Transverse colon (tissue), 4 donors: ENCODE data around the gene CLASRP. TPM values are rescaled to one million over a fixed set of nuclear protein-coding genes. Genes with fewer than 3 reads are reported as not detected.

Experiments
- DNase-seq: peaks from one replicate; pipeline ENCODE4 v3.0.0-alpha.2; 2019
- H3K27ac ChIP-seq, 4 donors: fragments of 200-600 bp; sonication (generic); 2 replicates each; pipeline ENCODE4 v1.5.1; 2016 to 2018; ENCODE audit warnings: inconsistent platforms in 4 of 4
- H3K27me3 ChIP-seq: fragments of 200-600 bp; sonication (generic); 2 replicates; pipeline ENCODE4 v1.5.1; 2017; ENCODE audit warnings: inconsistent platforms
- H3K36me3 ChIP-seq, 4 donors: fragments of 200-600 bp; sonication (generic); 2 replicates each; pipeline ENCODE4 v1.5.1; 2017 to 2019; ENCODE audit warnings: inconsistent platforms in 4 of 4
- H3K4me1 ChIP-seq, 4 donors: fragments of 200-600 bp; sonication (generic); 2 replicates each; pipeline ENCODE4 v1.5.1; 2017 to 2020; ENCODE audit warnings: inconsistent platforms in 4 of 4
- H3K4me3 ChIP-seq, 4 donors: fragments of 200-600 bp; sonication (generic); 1 replicate in 1 of 4; 2 replicates in 3 of 4; pipeline versions ENCODE4 v1.5.1 to v1.6.1; 2017 to 2019; ENCODE audit warnings: inconsistent platforms in 4 of 4
- H3K9me3 ChIP-seq, 2 donors: fragments of 200-600 bp; sonication (generic); 2 replicates each; pipeline ENCODE4 v1.5.1; 2017 to 2019; ENCODE audit warnings: inconsistent platforms in 2 of 2
- CTCF ChIP-seq, 5 experiments: fragments of 200-600 bp in 3 of 5; fragments of 450-650 bp in 2 of 5; sonication (generic) in 3 of 5; IDR thresholded peaks; 1 replicate in 2 of 5; 2 replicates in 3 of 5; pipeline ENCODE4 v1.5.1; 2016 to 2017; ENCODE audit warnings: antibody characterized with exemption in 5 of 5, inconsistent platforms in 3 of 5, mild to moderate bottlenecking in 2 of 5, moderate library complexity in 1 of 5
- EP300 ChIP-seq: sonication (generic); formaldehyde crosslinking; IDR thresholded peaks from one replicate; pipeline ENCODE4 v1.6.1; 2017; ENCODE audit warnings: antibody characterized with exemption, low read depth
- POLR2A ChIP-seq: fragments of 450-650 bp; IDR thresholded peaks from one replicate; pipeline ENCODE4 v1.6.1; 2016; ENCODE audit warnings: antibody characterized with exemption, mild to moderate bottlenecking, moderate library complexity
- POLR2AphosphoS5 ChIP-seq, 3 donors: sonication (generic); formaldehyde crosslinking; IDR thresholded peaks; one replicate each; pipeline ENCODE4 v1.6.1; 2016; ENCODE audit warnings: antibody characterized with exemption in 3 of 3
- WGBS, 2 donors: methylation state at CpG; one replicate each; pipeline ENCODE4 v1.1.5; 2018; ENCODE audit warnings: low coverage in 1 of 2; 5-methylcytosine and 5-hydroxymethylcytosine counted together
- in situ Hi-C, 4 donors: fragments of 200-750 bp; cut with MboI; loops; one replicate each; pipeline versions ENCODE4 v1.15.0 to v1.15.1; 2017; ENCODE audit warnings: low sequenced_read_pairs in 3 of 4, low pct_ligation_motif_present in 1 of 4, low pct_unique_long_range_greater_than_20kb in 1 of 4
- intact Hi-C: fragments of 100-400 bp; cut with DNase I; formaldehyde crosslinking; loops from one replicate; pipeline ENCODE4 v1.15.1; 2023; ENCODE audit warnings: low total_unique reads
- total RNA-seq, 4 donors: library from RNA; depleted of rRNA; stranded (reverse); fragments of >200 nt; gene quantifications; one replicate each; pipeline ENCODE4 v1.1.0, GENCODE V29; 2016

The CLASRP gene
- total RNA-seq, 4 donors from 2014 or later, result 82.6 to 382 (median 100) TPM

- in situ Hi-C loops (no loop called here), intact Hi-C loops (no loop called here)
- no peak for TF ChIP-seq POLR2AphosphoS5 (IDR thresholded peaks at IDR 0.05)
- no peak for TF ChIP-seq POLR2A
- no peak for TF ChIP-seq EP300
- TF ChIP-seq CTCF (IDR thresholded peaks at IDR 0.05), result no peak
- no peak overlapping the region for H3K4me3 ChIP-seq
- peaks cover 0 to 42% (median 25%) of the 10 kb centered on the region in 4 donors for H3K4me1 ChIP-seq
- WGBS, 2 donors, result 69 to 91% methylated on average over 3 to 9 of the region's 9 CpGs
- H3K27me3 ChIP-seq, result no peaks in the 10 kb centered on the region
- H3K9me3 ChIP-seq, result no peaks in the 10 kb centered on the region
- no peak for DNase-seq
- peak overlapping the region in 1 of 4 donors; percentile 93 for H3K27ac ChIP-seq
- peaks cover 0 to 8% (median 0%) of the 10 kb centered on the region in 4 donors for H3K36me3 ChIP-seq
These were observed 29.1 kb upstream of the CLASRP start for GRCh38 chr19:45009625-45010255.

DNA sequence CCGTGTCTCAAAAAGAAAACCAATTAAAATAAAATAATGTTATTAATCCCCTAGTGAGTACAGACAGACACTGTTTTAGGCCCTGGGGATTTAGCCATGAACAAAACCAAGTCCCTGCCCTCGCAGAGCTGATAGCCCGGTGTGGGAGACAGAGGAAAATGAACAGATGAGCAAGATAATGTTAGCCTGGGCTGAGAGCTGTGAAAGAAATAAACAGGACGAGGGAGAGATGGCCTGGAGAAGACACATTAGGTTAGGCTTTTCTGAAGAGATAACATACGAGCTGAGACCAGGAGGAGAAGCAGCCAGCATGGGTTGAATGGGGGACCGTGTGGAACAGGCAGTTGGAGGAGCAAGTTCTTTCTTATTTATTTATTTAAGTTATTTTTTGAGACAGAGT lies 28.5 kb upstream of the CLASRP start:
- intact Hi-C loops, result no loop called here
- Histone ChIP-seq H3K4me3 (no peak overlapping the region), H3K27ac (no peak overlapping the region), H3K9me3 (no peaks in the 10 kb centered on the region), H3K27me3 (no peaks in the 10 kb centered on the region), H3K4me1 (peaks cover 0 to 37% (median 23%) of the 10 kb centered on the region in 4 donors), H3K36me3 (peaks cover 0 to 8% (median 0%) of the 10 kb centered on the region in 4 donors)
- in situ Hi-C loops, result no loop called here
- DNase-seq, result no peak
- no peak for TF ChIP-seq EP300
- TF ChIP-seq POLR2A, result no peak
- WGBS, 2 donors, result 70 to 73% methylated on average over 5 to 6 of the region's 6 CpGs

DNA sequence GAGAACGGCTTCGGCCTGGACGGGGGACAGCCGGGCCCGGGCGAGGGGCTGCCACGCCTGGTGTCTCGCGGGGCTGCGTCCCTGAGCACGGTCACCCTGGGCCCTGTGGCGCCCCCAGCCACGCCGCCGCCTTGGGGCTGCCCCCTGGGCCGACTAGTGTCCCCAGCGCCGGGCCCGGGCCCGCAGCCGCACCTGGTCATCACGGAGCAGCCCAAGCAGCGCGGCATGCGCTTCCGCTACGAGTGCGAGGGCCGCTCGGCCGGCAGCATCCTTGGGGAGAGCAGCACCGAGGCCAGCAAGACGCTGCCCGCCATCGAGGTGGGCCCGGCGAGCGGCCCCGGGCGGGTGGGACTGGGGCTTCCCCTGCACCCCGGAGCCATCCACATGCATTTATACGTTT lies 26.9 kb upstream of the CLASRP start:
- Histone ChIP-seq H3K4me1 (peaks cover 0 to 23% (median 15%) of the 10 kb centered on the region in 4 donors), H3K4me3 (no peak overlapping the region), H3K27ac (no peak overlapping the region), H3K36me3 (peaks cover 0 to 8% (median 0%) of the 10 kb centered on the region in 4 donors), H3K27me3 (no peaks in the 10 kb centered on the region), H3K9me3 (no peaks in the 10 kb centered on the region)
- 97% methylated on average over 5 to 35 of the region's 42 CpGs for WGBS, 2 donors
- intact Hi-C loops (no loop called here), in situ Hi-C loops (no loop called here)
- DNase-seq, result no peak
- TF ChIP-seq POLR2A (no peak), POLR2AphosphoS5 (IDR thresholded peaks at IDR 0.05) (no peak), CTCF (IDR thresholded peaks at IDR 0.05) (no peak), EP300 (no peak)

DNA sequence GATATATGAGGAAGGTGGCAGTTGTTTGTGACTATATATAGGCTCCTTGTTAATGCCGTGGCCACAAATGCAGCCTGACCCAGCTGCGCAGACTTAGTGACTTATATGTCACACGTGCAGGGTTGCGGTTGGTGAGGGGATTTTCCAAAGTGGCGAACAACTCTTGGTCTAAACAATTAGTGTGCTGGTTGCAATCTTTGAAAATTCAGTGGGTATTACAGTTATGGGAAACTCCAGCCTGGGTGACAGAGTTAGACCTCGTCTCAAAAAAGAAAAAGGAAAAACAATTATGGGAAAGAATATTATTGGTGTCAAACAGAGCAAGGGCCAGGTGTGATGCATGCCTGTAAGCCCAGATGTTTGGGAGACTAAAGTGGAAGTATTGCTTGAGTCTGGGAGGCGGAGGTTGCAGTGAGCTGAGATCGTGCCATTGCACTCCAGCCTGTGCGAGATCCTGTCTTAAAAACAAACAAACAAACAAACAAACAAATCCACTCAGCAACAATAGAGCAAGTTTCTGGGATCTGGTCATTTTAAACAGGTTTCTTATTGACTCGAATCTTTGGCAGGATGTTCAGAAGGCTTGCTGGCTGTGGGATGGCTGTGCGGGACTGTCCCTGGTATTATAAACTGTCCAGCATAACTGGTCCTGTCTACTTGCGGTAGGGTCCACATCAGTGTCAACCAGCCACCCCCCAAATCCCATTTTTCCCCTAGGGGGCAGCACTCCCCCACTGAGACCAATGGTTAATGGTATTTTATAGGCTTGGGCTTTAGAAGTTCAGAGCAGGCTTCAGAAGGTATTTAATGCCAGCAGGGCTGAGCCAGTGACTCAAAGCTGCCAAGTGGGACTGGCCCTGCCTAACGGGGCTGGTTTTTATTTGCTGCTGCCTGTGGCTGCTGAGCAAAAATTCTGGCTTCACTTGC lies 22.2 kb upstream of the CLASRP start:
- H3K27me3 ChIP-seq, result no peaks in the 10 kb centered on the region
- peaks cover 0 to 8% (median 0%) of the 10 kb centered on the region in 4 donors for H3K36me3 ChIP-seq
- intact Hi-C loops, result no loop called here
- H3K27ac ChIP-seq, result peak overlapping the region; percentile 15 to 61 (median 38)
- peaks cover 0 to 4% (median 0%) of the 10 kb centered on the region in 4 donors for H3K4me1 ChIP-seq
- WGBS, 2 donors, result 40 to 51% methylated on average over 12 to 13 of the region's 13 CpGs
- TF ChIP-seq POLR2A (no peak), CTCF (IDR thresholded peaks at IDR 0.05) (peak; percentile 54 to 69 (median 56)), POLR2AphosphoS5 (IDR thresholded peaks at IDR 0.05) (no peak), EP300 (no peak)
- H3K9me3 ChIP-seq, result no peaks in the 10 kb centered on the region
- no peak overlapping the region for H3K4me3 ChIP-seq
- DNase-seq, result peak; percentile 74
- in situ Hi-C loops, result no loop called here
